Loucy (cell line): ENCODE data around the gene UVRAG.

Experiments used
- H2AFZ ChIP-seq: fragments of 200-600 bp; sonication (generic); 2 replicates; pipeline ENCODE4 v1.6.0; 2016; ENCODE audit warnings: antibody characterized with exemption, mild to moderate bottlenecking, low read length, moderate library complexity
- H3F3A ChIP-seq: fragments of 200-600 bp; 2 replicates; pipeline ENCODE4 v1.6.0; 2016; ENCODE audit warnings: antibody characterized with exemption, low read depth, mild to moderate bottlenecking
- H3K27me3 ChIP-seq: fragments of 200-600 bp; sonication (generic); 2 replicates; pipeline ENCODE4 v1.6.1; 2014; ENCODE audit warnings: low read length, mild to moderate bottlenecking; ENCODE audit not compliant: insufficient read depth, poor library complexity, severe bottlenecking
- H3K36me3 ChIP-seq: fragments of 200-600 bp; sonication (generic); 2 replicates; pipeline ENCODE4 v1.6.1; 2016; ENCODE audit warnings: low read length; ENCODE audit not compliant: insufficient read depth
- H3K4me1 ChIP-seq: fragments of 200-600 bp; sonication (generic); 2 replicates; pipeline ENCODE4 v1.5.1; 2014; ENCODE audit warnings: low read length, mild to moderate bottlenecking; ENCODE audit not compliant: insufficient read depth, poor library complexity, severe bottlenecking
- H3K4me2 ChIP-seq: fragments of 200-600 bp; sonication (generic); 2 replicates; pipeline ENCODE4 v1.6.0; 2014; ENCODE audit warnings: antibody characterized with exemption, low read length, low read depth, mild to moderate bottlenecking; ENCODE audit not compliant: poor library complexity, severe bottlenecking
- H3K4me3 ChIP-seq: fragments of 200-600 bp; sonication (generic); 2 replicates; pipeline ENCODE4 v1.5.1; 2014; ENCODE audit warnings: low read length, mild to moderate bottlenecking, mixed read lengths; ENCODE audit not compliant: poor library complexity, severe bottlenecking
- H3K79me2 ChIP-seq: fragments of 200-600 bp; sonication (generic); 2 replicates; pipeline ENCODE4 v1.6.1; 2014; ENCODE audit warnings: low read length; ENCODE audit not compliant: insufficient read depth
- H3K9ac ChIP-seq: fragments of 200-600 bp; sonication (generic); 2 replicates; pipeline ENCODE4 v1.6.0; 2014; ENCODE audit warnings: mild to moderate bottlenecking, low read depth, low read length, moderate library complexity; ENCODE audit not compliant: poor library complexity, severe bottlenecking
- H3K9me2 ChIP-seq: fragments of 200-600 bp; sonication (generic); replicated peaks from 2 replicates; pipeline ENCODE4 v1.6.1; 2016; ENCODE audit warnings: low read depth, low read length, mixed read lengths
- H3K9me3 ChIP-seq: fragments of 200-600 bp; sonication (generic); 2 replicates; pipeline ENCODE4 v1.6.1; 2014; ENCODE audit warnings: mild to moderate bottlenecking, antibody characterized with exemption, low read length, low read depth; ENCODE audit not compliant: insufficient read depth
- H4K20me1 ChIP-seq: fragments of 200-600 bp; sonication (generic); 2 replicates; pipeline ENCODE4 v1.6.0; 2014; ENCODE audit warnings: antibody characterized with exemption, low read length, mild to moderate bottlenecking; ENCODE audit not compliant: insufficient read depth, poor library complexity, severe bottlenecking
- EZH2phosphoT487 ChIP-seq: fragments of 200-600 bp; IDR thresholded peaks from 2 replicates; pipeline ENCODE4 v1.6.1; 2018; ENCODE audit warnings: antibody characterized with exemption, mild to moderate bottlenecking, moderate library complexity, borderline replicate concordance
- TF ChIP-seq, protein P1 (sequence below): fragments of 200-600 bp; sonication (generic); conservative IDR thresholded peaks from 2 replicates; pipeline ENCODE4 v1.5.1; 2014; ENCODE audit warnings: mild to moderate bottlenecking, antibody characterized with exemption, low read length

UVRAG gene

DNA sequence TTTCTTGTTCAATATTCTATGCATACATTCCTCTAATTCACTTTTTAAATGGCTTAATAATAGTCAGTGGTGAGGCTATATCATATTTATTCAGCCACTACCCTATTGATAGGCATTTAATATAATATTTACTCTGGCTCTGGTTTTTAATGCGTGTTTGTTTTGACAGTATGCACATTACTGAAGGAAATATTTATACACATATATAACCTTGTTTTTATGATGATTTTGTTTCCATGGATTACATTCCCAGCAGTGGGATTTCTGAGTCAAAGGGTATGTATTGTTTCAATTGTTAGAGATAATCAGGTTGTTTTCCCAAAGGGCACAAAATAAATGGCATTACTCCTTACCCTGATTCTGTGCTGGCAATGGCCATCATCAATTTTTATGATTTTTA, 105.8 kb downstream of the UVRAG start:
- Histone ChIP-seq H3K79me2 (no peaks in the 10 kb centered on the region), H3K4me1 (no peaks in the 10 kb centered on the region), H2AFZ (no peak overlapping the region), H4K20me1 (no peaks in the 10 kb centered on the region), H3K4me3 (no peak overlapping the region), H3K9ac (no peak overlapping the region), H3K4me2 (no peak overlapping the region), H3K27me3 (no peaks in the 10 kb centered on the region), H3K36me3 (no peaks in the 10 kb centered on the region), H3F3A (no peaks in the 10 kb centered on the region), H3K9me3 (no peaks in the 10 kb centered on the region), H3K9me2 (no peaks in the 10 kb centered on the region; the same call in 1 of the 2 replicates)
- TF ChIP-seq EZH2phosphoT487, result no peak
- TF ChIP-seq, protein P1, sequence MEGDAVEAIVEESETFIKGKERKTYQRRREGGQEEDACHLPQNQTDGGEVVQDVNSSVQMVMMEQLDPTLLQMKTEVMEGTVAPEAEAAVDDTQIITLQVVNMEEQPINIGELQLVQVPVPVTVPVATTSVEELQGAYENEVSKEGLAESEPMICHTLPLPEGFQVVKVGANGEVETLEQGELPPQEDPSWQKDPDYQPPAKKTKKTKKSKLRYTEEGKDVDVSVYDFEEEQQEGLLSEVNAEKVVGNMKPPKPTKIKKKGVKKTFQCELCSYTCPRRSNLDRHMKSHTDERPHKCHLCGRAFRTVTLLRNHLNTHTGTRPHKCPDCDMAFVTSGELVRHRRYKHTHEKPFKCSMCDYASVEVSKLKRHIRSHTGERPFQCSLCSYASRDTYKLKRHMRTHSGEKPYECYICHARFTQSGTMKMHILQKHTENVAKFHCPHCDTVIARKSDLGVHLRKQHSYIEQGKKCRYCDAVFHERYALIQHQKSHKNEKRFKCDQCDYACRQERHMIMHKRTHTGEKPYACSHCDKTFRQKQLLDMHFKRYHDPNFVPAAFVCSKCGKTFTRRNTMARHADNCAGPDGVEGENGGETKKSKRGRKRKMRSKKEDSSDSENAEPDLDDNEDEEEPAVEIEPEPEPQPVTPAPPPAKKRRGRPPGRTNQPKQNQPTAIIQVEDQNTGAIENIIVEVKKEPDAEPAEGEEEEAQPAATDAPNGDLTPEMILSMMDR, result no peak

DNA sequence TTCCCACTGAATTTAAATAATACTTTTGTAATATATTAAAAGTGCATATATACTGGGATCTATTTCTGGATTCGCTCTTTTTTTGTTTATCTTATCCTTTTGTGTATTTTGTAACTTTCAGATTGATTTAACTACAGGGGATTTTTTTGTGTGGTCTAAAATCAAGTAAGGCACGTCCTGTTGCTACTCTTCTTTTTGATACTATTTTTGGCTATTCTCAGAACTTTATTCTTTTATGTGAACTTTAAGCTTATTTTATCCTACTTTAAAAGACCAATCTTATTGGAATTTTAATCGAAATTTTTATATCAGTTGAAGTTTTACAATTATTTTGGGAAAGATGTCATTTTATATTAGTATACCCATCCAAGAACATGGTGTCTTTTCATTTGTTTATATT, 106.8 kb downstream of the UVRAG start:
- Histone ChIP-seq H3K9me3 (no peaks in the 10 kb centered on the region), H3K4me2 (no peak overlapping the region)

DNA sequence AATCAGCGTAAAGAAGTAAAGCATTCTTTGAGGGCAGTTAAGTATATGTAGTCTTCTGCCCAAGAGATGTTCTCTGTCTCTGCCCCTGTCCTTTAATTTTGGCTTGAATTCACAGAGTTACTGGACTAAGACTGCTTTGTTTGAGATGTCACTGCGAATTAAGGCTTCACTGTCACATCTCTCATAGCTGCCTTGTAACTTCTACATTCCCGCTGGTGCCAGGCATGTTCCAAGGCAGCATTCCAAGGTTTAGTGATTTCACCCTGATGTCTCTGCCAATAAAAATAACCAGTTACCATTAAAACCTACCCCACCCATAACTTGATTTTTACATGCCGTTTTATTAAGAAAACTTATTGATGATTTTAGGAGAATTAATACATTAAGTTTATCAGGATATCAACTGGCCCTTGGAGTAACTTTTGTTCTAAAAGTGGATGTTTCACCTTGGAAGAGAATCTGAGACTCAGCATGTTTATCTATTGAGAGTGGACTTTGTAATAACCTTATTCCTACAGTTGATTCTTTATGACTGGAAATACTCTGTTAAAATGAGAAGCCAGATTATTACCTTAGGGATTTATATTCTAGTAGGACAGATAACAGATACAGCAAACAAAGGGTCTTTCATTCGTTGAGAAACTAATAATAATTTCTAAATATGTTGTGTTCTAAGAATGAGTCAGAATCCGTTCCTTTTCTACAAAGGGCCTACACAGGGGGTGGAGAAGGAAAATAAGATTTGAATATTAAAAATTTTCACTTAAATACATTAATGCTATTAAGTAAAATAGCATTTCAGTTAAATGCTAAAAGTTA, 110.2 kb downstream of the UVRAG start:
- no peaks in the 10 kb centered on the region for H3K36me3 ChIP-seq
- no peaks in the 10 kb centered on the region; the same call in 1 of the 2 replicates for H3K9me2 ChIP-seq
- no peak overlapping the region for H3K9ac ChIP-seq
- H3K79me2 ChIP-seq, result no peaks in the 10 kb centered on the region
- H3K9me3 ChIP-seq, result no peaks in the 10 kb centered on the region
- no peak for TF ChIP-seq EZH2phosphoT487
- TF ChIP-seq, protein P1, result no peak
- no peaks in the 10 kb centered on the region for H3F3A ChIP-seq
- H3K4me2 ChIP-seq, result no peak overlapping the region
- no peak overlapping the region for H3K4me3 ChIP-seq
- H3K4me1 ChIP-seq, result no peaks in the 10 kb centered on the region
- no peaks in the 10 kb centered on the region for H3K27me3 ChIP-seq
- H2AFZ ChIP-seq, result no peak overlapping the region
- no peaks in the 10 kb centered on the region for H4K20me1 ChIP-seq

More for the DNA sequence above, 106.8 kb downstream of the UVRAG start:
- no peaks in the 10 kb centered on the region; the same call in 1 of the 2 replicates for H3K9me2 ChIP-seq
- no peaks in the 10 kb centered on the region for H3K36me3 ChIP-seq
- H3K4me3 ChIP-seq, result no peak overlapping the region
- no peaks in the 10 kb centered on the region for H3K4me1 ChIP-seq
- no peaks in the 10 kb centered on the region for H3K79me2 ChIP-seq
- no peaks in the 10 kb centered on the region for H3K27me3 ChIP-seq
- H3F3A ChIP-seq, result no peaks in the 10 kb centered on the region
- no peaks in the 10 kb centered on the region for H4K20me1 ChIP-seq
- no peak overlapping the region for H3K9ac ChIP-seq
- TF ChIP-seq, protein P1, result no peak
- no peak overlapping the region for H2AFZ ChIP-seq
